Prostate gland (tissue), 2 donors: ENCODE results near the gene RBPJL.

ENCODE experiments used
- CTCF ChIP-seq, 4 experiments: fragments of 200-600 bp in 2 of 4; fragments of 450-650 bp in 2 of 4; sonication (generic) in 2 of 4; IDR thresholded peaks; 1 replicate in 3 of 4; 2 replicates in 1 of 4; pipeline ENCODE4 v1.5.1; 2016 to 2019; ENCODE audit warnings: antibody characterized with exemption in 4 of 4, mild to moderate bottlenecking in 2 of 4, moderate library complexity in 2 of 4
- POLR2A ChIP-seq: fragments of 450-650 bp; IDR thresholded peaks from one replicate; pipeline ENCODE4 v1.6.1; 2016; ENCODE audit warnings: antibody characterized with exemption, mild to moderate bottlenecking

GRCh38 chr20:45294659-45295058 is 12.0 kb upstream of the RBPJL start:
- no peak for TF ChIP-seq CTCF (IDR thresholded peaks at IDR 0.05)
- TF ChIP-seq POLR2A = no peak
